NCI-H82 treated with DMSO at 0.1 percent for 48 hours (cell line): Measurements from ENCODE around the gene STXBP1.

ENCODE experiments used
- DNase-seq: peaks from one replicate; lab custom pipeline; 2025; ENCODE audit not compliant: unreplicated experiment; lab: John Stamatoyannopoulos, UW

The STXBP1 gene

GRCh38 chr9:127731938-127732337 is 119.9 kb downstream of the STXBP1 start:
- DNase-seq = no peak

GRCh38 chr9:127732444-127732843 is 120.4 kb downstream of the STXBP1 start:
- no peak for DNase-seq

GRCh38 chr9:127733614-127734013 is 121.5 kb downstream of the STXBP1 start:
- no peak for DNase-seq

GRCh38 chr9:127734247-127734746 is 122.2 kb downstream of the STXBP1 start:
- no peak for DNase-seq

GRCh38 chr9:127734747-127735529 is 122.9 kb downstream of the STXBP1 start, which contains the start of gene TOR2A:
TSS of gene TOR2A (minus strand) at chr9:127735294. CDS start at chr9:127735270, 24 bp downstream.
- DNase-seq = peak; percentile 84

GRCh38 chr9:127735530-127736185 is 123.6 kb downstream of the STXBP1 start:
- no peak for DNase-seq

- DNase-seq = no peak
Observed at GRCh38 chr9:127738666-127739065, 126.6 kb downstream of the STXBP1 start.

GRCh38 chr9:127739614-127740330 is 127.7 kb downstream of the STXBP1 start:
- DNase-seq = no peak

- peak; percentile 36 for DNase-seq
Observed at GRCh38 chr9:127741831-127742434, 129.9 kb downstream of the STXBP1 start.
